Brain microvascular endothelial cell (primary cell): Measurements from ENCODE around the gene LMF1.

Source experiments
- DNase-seq: peaks from one replicate; pipeline ENCODE4 v3.0.0-alpha.2; 2020
- H3K27ac ChIP-seq: fragments of 250-450 bp; sonication (Bioruptor Pico); 2 replicates; pipeline ENCODE4 v1.5.1; 2020; ENCODE audit warnings: mild to moderate bottlenecking, moderate library complexity
- H3K27me3 ChIP-seq: fragments of 250-450 bp; sonication (Bioruptor Pico); replicated peaks from 2 replicates; pipeline ENCODE4 v1.5.1; 2020; ENCODE audit warnings: mild to moderate bottlenecking
- H3K36me3 ChIP-seq: fragments of 250-450 bp; sonication (Bioruptor Pico); replicated peaks from 2 replicates; pipeline ENCODE4 v1.5.1; 2020; ENCODE audit warnings: mild to moderate bottlenecking
- H3K4me3 ChIP-seq: 2 replicates; pipeline ENCODE4 v1.5.1; 2011; ENCODE audit warnings: low read depth, mild to moderate bottlenecking, control low read depth, low read length, moderate library complexity
- in situ Hi-C: cut with HindIII; loops from 2 replicates; pipeline ENCODE4 v1.10.0; 2017; ENCODE audit warnings: low sequenced_read_pairs, low pct_ligation_motif_present
- TF ChIP-seq, protein P1 (sequence below): IDR thresholded peaks from 2 replicates; pipeline ENCODE4 v1.5.1; 2011; ENCODE audit warnings: low read depth, mild to moderate bottlenecking, moderate library complexity, low read length, control low read depth, inconsistent platforms; ENCODE audit errors: missing control alignments

The LMF1 gene

DNA sequence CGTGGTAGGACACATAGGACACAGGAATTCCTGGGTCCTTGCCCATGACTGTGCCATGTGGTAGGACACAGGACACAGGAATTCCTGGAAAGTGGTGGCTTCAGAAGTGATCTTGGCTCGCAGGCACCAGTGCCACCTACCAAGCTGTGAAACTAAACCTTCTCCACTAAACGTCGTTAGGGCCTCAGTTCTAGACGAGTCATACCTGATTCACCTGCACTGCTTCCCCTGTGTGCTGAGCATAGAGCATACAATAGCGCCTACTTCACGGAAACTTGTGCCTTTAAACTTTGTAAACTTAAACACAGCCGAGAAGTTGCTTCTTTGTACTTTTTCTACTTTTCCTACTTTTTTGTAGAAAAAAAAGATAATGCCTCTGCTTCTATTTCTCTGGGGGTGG, 15.6 kb upstream of the LMF1 start:
- in situ Hi-C loops: loop anchor here (25.0 kb wide), 2 partner anchors 149 to 274 kb away; partner anchors contain the start of genes ANTKMT, FBXL16 and METRN

DNA sequence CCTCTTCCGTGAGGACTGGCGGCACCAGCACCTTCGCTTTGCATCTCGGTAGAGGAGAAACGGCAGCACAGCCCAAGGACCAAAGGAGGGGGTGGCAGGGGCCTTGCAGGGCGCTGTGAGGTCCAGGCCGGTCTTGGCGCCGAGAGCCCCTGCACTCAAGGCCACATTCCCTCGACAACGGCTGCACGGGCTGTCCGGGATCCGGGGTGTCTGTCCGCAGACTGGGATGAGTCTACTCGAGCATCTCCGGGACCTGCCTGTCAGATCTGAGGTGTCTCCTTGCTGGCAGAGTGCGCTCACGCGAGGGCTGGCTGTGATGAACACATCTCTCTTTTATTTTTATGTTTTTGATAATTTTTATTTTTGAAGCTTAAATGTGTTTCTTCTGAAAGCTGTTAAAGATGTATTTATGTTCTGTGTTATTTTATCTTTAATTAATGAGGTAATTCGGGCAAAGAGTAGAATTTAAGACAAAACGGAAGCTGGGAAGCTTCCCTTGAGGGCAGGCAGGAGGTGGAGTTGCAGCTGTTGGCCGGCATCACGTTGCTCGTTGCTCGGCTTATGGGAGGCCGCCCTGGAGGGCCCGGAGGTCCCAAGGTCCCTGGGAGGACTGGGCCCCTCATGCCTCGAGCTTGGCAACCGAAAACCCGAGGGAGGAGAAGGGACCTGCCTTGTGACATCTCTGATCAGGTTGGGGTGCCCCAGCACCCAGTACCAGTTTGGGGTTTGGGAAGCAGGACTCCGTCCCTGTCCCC, 15.0 kb upstream of the LMF1 start:
- no peaks in the 10 kb centered on the region for H3K36me3 ChIP-seq
- H3K4me3 ChIP-seq: no peak overlapping the region
- H3K27ac ChIP-seq: no peak overlapping the region
- in situ Hi-C loops: loop anchor here (25.0 kb wide), 2 partner anchors 149 to 274 kb away; partner anchors contain the start of genes ANTKMT, FBXL16 and METRN
- TF ChIP-seq, protein P1, sequence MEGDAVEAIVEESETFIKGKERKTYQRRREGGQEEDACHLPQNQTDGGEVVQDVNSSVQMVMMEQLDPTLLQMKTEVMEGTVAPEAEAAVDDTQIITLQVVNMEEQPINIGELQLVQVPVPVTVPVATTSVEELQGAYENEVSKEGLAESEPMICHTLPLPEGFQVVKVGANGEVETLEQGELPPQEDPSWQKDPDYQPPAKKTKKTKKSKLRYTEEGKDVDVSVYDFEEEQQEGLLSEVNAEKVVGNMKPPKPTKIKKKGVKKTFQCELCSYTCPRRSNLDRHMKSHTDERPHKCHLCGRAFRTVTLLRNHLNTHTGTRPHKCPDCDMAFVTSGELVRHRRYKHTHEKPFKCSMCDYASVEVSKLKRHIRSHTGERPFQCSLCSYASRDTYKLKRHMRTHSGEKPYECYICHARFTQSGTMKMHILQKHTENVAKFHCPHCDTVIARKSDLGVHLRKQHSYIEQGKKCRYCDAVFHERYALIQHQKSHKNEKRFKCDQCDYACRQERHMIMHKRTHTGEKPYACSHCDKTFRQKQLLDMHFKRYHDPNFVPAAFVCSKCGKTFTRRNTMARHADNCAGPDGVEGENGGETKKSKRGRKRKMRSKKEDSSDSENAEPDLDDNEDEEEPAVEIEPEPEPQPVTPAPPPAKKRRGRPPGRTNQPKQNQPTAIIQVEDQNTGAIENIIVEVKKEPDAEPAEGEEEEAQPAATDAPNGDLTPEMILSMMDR: no peak
- no peak for DNase-seq
- peaks cover 40% of the 10 kb centered on the region for H3K27me3 ChIP-seq

More for the DNA sequence above, 15.6 kb upstream of the LMF1 start:
- H3K27ac ChIP-seq: no peak overlapping the region
- peaks cover 35% of the 10 kb centered on the region for H3K27me3 ChIP-seq
- no peaks in the 10 kb centered on the region for H3K36me3 ChIP-seq
- TF ChIP-seq, protein P1: no peak
- no peak for DNase-seq
- H3K4me3 ChIP-seq: no peak overlapping the region

- Histone ChIP-seq H3K4me3 (no peak overlapping the region), H3K27ac (no peak overlapping the region), H3K27me3 (peaks cover 49% of the 10 kb centered on the region), H3K36me3 (no peaks in the 10 kb centered on the region)
- TF ChIP-seq, protein P1: no peak
- in situ Hi-C loops: loop anchor here (25.0 kb wide), 2 partner anchors 148 to 273 kb away; partner anchors contain the start of genes ANTKMT, FBXL16 and METRN
- DNase-seq: no peak
Measured at GRCh38 chr16:984736-985636, 14.2 kb upstream of the LMF1 start.

DNA sequence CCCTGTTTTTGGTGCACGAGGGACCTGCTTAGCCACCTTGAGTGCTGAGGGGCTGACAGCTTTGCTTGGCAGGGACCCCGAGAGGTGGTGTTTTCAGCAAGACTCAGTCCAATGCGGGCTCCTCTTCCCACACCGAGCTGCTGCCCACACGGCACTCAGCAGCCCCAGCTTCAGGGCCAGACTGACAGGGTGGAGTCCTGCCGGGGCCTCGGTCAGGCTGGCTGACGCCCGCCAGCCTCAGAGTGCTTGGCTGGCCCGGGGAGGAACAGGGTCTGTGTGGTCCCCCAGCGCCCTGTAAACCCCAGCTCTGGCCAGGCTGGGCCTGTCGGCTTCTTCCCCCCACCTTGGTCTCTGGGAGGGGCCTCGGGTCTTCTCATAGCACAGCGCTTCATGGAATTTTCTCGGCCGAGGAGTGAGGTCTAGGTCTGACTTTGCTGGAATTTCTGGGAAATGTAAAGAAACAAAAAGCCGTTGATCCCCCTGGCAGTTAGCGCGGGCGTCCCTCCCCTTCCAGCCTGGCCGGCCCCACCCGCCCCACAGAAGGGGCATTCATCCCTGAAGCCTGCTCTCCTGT, 13.4 kb upstream of the LMF1 start:
- Histone ChIP-seq H3K36me3 (no peaks in the 10 kb centered on the region), H3K27ac (no peak overlapping the region), H3K4me3 (no peak overlapping the region), H3K27me3 (peaks cover 53% of the 10 kb centered on the region)
- TF ChIP-seq, protein P1: no peak
- in situ Hi-C loops: loop anchor here (25.0 kb wide), 2 partner anchors 147 to 272 kb away; partner anchors contain the start of genes ANTKMT, FBXL16 and METRN
- no peak for DNase-seq
